Islet of Langerhans (tissue), 1 donor: ENCODE data around the gene CEP76.
A peak's percentile ranks its signal among the peaks of the same experiment; 100 is the strongest.

Experiments
- FAIRE-seq: peaks from one replicate; lab custom pipeline; 2011; peaks lifted over from hg19 to GRCh38; lab: Jason Lieb, UNC

The CEP76 gene, protein sequence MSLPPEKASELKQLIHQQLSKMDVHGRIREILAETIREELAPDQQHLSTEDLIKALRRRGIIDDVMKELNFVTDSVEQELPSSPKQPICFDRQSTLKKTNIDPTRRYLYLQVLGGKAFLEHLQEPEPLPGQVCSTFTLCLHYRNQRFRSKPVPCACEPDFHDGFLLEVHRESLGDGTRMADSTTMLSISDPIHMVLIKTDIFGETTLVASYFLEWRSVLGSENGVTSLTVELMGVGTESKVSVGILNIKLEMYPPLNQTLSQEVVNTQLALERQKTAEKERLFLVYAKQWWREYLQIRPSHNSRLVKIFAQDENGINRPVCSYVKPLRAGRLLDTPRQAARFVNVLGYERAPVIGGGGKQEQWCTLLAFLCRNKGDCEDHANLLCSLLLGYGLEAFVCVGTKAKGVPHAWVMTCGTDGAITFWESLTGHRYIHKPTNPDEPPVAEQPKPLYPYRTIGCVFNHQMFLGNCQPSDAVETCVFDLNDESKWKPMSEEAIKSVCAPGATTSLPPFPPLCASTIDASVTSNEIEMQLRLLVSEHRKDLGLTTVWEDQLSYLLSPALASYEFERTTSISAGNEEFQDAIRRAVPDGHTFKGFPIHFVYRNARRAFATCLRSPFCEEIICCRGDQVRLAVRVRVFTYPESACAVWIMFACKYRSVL

DNA sequence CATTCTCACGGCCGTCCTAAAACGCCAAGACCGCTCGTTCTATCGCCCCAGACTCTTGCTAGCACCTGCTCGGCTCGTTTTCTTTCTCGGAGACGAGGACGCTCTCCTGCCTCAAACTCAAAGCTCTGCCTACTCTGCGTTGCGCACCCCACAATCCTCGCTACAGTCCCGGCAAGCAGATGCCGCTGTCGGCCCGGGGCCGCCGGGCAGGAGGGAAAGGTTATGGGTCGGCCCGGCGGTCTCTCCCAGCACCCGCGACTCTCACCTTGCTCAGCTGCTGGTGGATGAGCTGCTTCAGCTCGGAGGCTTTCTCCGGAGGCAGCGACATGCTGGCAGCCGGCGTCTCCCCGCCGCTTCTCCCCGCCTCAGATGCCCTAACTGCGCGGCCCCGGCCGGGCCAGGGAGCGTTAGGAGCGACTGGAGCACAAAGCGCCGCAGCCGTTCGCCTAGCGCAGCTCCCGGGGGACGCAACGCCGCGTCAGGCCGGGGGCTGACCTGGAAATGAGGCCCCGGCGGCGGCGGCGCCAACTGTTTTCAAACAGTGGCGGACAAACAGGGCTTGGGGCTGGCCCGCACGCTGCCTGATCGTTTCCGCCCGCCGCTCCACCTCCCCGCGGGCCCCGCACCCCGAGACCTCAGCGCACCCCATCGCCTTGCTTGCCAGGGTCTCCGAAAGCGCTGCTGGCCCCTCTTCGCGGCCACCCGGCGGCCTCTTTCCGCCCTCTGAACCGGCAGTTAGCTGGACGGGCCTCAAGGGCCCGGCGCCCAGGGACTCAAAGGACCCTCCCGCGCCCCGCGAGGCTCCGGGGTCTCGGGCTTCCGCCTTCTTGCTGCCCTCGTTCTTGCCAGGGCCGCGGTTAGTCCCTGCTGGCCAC is at the start of gene CEP76, which contains the start of gene PSMG2:
Gene CEP76, minus strand, starts transcription at position 503 of the 875 bp plus-strand sequence. Its CDS starts 175 bp downstream, at position 328.
Gene PSMG2, plus strand, starts transcription at position 822 of the 875 bp plus-strand sequence. CDS start 66 bp downstream, outside the sequence.
- no peak for FAIRE-seq

DNA sequence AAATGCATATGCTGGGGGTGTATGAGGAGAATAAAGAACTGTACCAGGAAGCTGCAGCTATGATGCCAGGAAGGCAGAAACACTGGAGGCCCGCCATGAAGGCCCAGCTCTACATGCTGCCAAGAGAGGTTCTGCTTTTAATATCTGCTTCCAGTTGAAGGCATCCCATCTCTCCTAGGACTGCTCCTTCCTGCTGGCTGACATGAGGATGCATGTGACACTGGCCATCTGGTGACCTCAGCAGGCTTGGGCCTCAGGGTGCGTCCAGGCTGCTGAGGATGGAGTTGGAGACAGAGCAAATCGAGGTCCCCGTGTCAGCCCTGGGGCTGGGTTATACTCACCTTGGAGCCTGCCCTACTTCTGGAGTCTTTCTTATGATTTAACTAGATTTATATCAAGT is 49.4 kb upstream of the CEP76 start:
- FAIRE-seq = no peak

DNA sequence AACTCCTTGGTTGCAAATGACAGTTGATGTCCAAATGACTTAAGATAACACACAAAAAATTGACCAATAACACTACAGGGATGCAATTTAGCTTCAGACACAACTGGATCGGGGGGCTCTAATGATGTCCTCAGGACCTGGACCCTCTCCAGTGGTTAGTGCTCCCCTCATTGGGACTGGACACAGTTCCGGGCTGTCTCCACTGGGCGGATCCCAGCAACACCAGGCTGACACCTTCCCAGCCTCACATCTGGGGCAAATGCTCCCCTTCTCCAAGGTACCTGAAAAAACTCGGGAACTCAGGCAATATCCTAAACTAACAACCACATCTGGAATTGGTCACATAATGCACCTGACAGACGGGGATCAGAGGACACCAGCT is 49.0 kb upstream of the CEP76 start:
- no peak for FAIRE-seq

DNA sequence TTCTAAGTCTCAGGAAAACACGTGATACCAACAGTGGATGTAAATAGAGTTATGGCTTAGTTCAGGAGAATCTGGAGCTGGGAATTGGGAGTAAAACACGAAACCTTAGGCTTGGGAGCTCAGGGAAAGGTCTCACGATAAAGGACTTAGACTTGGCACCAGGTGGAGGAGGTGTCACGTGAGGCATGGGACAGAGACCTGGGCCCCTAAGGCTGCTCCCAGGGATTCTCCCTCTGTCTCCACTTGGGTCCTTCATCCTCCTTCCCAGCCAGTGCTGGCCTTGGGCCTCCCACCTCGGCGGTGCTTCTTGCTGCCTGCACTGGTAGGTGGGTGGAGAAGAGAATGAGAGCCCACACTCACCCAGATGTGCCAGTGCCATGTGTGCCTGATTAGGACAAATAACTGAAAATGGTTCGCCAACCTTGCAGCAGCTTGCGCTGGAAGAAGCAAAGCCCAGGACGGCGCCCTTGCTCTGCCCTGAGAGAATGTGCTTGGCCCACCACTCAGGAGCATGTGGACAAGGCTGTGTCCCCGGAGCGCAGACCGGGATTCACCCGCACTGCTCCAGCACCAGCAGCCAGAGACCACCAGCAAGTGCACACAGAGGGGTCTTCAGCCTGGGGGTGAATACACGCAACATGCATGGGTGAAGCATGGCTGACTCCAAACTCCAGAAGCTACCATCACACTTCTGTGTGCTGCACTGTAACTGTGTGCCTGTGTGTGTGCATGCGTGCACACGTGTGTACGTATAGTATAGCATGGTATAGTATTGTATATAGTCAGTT is 48.4 kb upstream of the CEP76 start:
- FAIRE-seq = no peak

DNA sequence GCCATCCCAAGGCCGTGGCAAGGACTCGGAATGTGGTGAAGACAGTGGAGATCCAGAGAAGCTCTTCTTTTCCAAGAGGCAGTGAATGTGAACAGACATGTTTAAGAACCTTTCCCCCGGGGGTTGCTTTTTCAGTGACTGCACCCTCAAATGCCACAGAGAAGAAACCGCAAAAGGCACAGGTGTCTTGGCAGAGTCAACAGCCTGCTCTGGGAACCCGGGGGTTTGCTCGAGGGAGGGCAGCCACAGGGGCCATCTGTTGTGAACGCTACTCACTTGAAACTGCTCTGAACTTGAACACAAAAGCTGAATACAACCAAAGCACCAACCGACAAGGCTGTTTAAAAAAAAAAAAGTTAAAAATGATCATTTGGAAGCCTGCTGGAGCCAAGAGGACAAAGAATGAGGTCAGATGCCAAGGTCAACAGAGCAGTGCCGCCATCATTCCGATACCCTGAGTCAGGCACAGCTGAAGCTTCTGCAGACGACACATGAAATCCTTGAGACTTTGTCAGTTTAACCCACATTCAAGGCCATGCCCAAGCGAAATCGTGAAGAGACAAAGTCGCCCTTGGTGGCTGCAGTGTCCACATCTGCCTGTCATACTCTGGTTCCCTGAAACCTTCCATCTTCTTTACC is 47.7 kb upstream of the CEP76 start:
- no peak for FAIRE-seq

DNA sequence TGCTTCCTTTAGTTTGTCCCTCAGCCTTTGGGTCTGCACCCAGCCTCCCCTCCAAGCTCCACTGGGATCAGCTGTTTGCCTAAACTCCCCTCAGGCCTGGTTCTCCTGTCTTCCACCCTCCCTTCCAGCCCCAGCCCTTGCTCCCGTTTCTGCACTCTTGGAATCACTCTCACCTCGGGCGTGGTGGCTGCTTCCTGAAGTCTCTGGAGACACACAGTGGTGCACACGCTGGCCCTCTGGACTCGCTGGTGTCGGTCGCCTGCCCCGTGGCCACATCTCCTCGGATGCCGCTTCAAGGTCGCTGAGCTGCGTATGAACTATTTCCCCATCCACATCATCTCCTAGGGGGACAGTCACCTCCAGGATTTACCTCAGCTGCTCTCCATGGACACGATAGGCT is 46.6 kb upstream of the CEP76 start:
- FAIRE-seq = no peak

DNA sequence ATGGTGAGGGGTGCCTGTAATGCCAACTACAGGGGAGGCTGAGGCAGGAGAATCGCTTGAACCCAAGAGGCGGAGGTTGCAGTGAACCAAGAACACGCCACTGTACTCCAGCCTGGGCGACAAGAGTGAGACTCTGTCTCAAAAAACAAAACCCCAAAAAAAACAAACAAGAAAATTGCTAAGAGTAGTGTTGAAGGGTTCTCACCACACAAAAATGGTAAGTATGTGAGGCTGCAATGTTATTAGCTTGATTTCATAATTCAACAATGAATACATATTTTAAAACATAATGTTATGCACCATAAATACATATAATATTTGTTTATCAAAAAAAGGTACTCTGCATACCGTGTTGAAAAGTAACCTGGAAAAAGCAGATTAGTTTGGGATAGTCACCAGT is 46.1 kb upstream of the CEP76 start:
- FAIRE-seq = no peak

DNA sequence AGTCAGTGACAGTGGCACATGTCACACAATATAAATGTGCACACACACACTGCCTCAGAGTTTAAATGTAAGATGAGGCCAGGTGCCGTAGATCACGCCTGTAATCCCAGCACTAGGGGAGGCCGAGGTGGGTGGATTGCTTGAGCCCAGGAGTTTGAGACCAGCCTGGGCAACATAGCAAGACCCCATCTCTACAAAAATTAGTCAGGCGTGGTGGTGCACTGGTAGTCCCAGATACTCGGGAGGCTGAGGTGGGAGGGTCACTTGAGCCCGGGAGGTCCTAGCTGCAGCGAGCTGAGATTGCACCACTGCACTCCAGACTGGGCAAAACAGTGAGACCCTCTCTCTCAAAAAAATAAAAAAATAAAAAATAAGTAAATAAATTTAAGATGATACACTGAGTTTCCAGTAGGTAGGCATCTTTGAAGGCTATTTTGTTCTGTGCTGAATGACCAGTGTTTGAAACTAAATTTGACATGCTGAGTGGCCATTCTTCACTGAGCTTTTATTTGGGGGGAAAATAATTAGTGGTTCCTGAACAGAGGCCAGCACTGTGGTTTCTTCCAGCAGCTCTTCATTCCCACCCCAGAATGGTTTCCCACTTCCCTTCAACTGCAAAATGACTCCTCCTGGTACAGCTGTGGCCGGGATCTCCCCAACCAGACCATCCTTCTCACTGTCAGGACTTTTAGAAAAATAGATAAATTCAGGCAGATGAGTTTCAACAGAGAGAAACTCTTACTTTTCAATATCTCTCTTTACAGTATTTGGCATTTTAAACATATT is 45.2 kb upstream of the CEP76 start:
- no peak for FAIRE-seq

DNA sequence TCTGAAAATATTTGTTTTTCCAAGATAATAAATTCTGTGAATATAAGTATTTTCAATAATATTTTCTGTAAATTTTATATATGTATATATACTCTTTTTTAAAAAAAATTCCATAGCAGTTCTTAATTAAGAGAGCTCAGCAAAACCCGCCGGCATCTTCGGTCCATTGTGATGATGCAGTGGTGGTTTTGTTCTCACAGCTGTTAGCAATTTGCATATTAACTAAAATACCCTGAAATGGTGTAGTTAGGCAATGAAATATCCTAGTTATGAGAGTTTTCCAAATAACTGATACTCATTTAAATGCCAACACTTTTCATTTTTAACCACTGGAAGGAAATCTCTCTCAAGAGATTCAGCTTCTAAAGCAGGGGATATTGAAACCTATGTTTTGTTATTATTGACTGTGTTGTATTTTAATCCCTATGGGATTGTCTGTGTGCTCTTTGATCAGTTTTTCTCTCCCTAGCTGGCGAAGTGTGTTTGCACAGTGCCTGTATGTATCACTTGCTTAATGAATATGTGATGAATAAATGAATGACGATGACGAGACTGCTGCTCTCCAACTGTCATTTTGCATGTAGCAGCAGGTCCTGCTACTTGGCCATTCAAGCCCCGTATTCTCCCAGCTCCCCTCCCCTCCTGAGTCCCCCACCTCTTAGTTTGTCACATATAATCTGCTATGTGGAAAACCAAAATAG is 42.7 kb upstream of the CEP76 start:
- no peak for FAIRE-seq

DNA sequence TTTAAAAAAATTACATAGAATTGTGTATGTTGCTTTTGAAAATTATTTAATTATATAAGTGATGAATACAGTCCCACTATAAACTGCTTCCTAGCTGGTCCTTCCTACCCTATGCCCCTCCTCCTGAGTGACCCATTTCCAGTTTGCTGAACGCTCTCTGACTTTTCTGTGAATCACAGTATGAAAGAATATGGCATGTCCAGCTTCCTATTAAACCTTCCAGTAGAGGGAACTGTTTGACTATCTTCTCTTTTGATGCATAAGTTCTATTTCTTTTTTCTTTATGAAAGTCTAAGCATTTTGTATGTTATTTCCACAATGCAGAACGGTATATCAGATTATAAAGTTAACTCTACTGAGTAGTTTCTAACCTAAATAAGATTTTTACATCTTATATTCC is 41.6 kb upstream of the CEP76 start:
- FAIRE-seq = peak; percentile 56

DNA sequence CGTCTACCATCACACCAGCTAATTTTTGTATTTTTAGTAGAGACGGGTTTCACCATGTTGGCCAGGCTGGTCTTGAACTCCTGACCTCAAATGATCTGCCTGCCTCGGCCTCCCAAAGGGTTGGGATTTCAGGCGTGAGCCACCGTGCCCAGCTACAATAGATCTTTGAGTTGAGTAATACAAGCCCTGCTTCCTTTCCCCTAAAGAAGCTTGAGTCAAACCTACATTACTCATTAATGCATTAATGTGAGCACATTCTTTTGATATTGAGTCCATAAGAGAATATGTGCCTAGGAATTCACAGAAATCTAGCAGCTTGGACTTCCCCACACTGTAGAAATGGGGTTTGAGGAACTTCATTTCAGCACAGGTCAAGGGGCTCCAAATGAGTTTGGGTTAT is 39.9 kb upstream of the CEP76 start:
- FAIRE-seq = no peak

DNA sequence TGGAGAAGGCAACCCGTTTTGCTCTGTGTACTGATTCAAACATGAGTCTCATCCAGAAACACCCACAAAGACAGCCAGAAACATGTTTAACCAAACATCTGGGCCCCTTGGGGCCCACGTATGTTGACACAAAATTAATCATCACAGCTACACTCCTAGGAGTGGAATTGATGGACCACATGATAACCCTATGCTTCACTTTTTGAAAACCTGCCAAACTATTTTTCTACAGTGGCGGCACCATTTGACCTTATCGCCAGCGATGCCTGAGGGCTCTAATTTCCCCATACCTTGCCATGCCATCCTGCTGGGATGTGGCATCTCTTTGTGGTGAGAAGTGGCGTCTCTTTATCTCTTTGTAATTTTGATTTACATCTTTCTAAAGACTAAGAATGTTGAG is 38.8 kb upstream of the CEP76 start:
- no peak for FAIRE-seq

DNA sequence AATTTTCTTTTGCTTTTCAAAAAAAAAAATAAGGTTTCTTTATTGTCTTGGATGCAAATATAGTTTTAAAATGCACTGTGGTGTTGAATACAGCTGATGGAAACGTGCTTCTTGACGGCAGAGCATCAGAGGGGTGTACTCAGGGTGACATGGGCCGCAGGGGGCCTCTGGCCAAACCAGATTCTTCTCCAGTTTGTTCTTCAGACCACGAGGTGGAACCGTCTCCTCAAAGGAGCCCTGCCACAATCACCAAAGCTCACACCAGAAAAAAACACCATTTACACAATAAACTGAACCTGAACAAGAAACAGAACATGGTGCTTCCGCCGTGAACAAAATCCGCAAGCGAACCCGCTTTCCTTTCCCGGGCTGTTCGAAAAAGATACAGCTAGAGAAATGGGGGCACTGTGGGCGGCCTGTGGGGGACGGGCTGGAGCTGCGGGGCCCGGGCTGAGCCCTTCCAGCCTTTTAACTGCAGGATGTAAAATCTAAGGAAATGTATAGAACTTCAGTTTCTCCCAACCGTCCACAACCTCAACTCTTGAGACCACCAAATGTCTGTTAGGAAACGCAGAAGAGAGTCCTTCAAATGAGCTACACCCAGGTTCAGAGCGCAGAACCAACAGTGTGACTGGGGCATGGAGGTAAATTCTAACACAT is 34.9 kb upstream of the CEP76 start:
- FAIRE-seq = no peak

DNA sequence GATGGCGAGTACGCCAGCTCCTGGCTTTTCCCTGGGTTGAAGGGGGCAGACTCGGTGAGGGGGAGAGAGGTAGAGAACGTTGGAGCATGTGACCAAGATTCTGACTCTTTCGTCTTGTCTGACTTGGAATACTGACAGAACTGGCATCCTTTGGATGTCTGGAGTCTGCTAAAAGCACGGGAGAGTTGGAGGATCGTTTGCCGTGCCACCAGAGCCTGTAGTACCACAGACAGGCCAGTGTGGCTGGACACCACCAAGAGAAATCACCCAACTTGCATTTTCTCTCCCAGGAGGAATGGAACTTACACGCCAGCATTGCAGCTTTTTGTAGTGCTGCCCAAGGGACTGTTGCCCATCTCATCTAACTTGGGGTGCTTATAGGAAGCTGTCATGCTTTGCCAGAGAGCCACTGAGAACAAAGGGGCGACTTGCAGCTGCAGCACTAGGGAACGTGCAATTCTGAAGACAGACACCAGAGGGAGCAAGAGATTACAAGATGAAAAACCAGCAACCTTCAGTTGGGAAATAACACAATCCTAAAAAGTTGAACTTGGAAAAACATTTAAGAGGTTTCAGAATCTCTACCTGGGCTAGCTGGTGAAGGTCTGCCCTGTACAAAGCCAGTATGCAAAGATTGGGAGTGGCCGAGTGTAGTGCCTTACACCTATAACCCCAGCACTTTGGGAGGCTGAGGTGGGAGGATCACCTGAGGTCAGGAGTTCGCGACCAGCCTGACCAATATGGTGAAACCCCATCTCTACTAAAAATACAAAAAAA is 24.4 kb upstream of the CEP76 start:
- peak; percentile 51 for FAIRE-seq

DNA sequence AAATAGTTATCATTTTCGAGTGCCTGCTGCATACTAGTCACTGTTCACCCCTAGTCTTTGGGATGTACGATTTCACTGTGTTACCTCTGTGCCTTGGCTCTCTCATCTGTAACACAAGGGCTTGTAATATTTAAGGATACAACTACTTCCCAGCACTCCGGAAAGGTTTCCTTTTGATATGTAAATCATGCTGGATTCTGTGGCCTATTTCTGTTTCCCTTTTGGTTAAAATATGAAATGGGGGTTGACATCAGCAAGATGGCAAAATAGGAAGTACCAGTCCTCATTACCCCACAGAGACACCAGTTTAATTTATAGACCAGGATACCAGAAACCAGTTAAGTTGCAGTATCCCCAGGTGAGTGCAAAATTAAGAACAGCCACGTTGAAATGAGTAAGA is 23.8 kb upstream of the CEP76 start:
- no peak for FAIRE-seq

DNA sequence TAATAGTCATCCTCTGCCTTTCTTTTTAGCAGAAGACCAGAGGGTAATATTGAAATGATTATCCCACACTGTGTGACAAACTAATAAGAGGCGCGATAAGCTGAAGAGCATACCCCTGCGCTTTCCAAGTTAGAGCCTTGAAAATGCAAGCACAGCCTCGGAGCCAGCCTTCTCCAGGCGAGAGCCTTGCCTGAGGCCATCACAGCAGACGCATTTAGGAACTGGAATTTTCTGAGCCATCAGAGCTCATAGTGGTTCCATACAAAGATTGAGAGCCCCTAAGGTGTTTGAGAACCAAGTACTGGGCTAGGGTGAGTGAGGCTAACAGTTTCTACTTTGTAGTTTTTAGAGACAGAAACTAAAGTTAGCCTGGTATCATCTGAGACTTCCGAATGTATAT is 20.2 kb upstream of the CEP76 start:
- no peak for FAIRE-seq

DNA sequence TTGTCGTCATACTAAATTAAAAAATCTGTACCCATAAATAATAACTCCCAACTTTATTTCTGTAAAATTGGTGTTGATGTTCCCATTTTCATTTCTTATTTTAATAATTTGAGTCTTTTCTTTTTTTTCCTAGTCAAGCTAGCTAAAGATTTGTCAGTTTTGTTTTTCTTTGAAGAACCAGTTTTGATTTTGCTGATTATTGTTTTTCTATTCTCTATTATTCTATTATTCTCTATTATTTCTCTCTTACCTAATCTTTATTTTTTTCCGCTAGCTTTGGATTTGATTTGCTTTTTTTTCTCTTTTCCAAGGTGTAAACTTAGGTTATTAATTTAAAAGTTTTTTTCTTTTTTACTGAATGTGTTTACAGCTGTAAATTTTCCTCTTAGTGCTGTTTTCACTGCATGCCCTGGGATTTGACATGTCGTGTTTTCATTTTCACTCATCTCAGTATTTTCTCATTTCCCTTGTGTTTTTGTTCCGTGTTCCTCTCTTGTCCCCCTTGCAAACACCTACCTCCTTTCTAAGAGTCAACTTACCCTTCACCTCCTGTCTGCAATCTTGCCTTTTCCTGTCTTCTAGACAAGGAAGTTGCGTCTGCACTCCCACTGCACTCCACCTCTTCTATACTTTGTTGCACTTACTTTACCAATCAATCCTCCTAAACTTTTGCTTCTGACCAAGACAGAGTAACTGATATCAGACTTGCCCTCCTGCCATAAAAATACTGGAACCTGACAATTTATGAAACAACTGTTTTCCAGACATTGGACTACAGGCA is 19.2 kb upstream of the CEP76 start:
- FAIRE-seq = no peak

DNA sequence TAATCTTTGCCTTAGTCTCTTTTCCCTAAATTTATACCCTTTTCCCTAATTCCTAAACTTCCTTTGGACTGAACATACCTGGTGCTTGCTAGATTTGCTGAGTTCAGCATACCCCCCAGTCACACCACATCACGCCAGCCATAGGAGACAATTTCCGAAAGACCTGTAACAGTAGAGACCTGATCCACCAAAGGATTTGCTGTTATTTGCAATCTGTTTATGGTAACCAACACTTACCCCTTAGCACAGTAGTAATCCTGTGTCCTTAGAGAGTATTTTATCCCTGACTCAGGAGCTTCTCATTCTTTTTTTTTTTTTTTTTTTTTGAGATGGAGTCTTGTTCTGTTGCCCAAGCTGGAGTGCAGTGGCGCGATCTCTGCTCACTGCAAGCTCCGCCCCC is 8.9 kb upstream of the CEP76 start:
- FAIRE-seq = no peak
